K562 (cell line): ENCODE measurements around the gene LPIN1. TPM values are rescaled to one million over a fixed set of nuclear protein-coding genes. Genes with fewer than 3 reads are reported as not detected.

Experiments
- BDP1 ChIP-seq: IDR thresholded peaks from 3 replicates; pipeline ENCODE4 v1.6.1; 2011; ENCODE audit not compliant: insufficient read length, insufficient read depth
- BMI1 ChIP-seq: fragments of 150-350 bp; IDR thresholded peaks from 2 replicates; pipeline ENCODE4 v1.6.1; 2014; ENCODE audit warnings: low read length
- BRD9 ChIP-seq: fragments of 450-650 bp; IDR thresholded peaks from 2 replicates; pipeline ENCODE4 v1.6.1; 2018; ENCODE audit warnings: low read depth; ENCODE audit not compliant: partially characterized antibody
- BRF1 ChIP-seq: IDR thresholded peaks from 3 replicates; pipeline ENCODE4 v1.6.1; 2011; ENCODE audit warnings: borderline replicate concordance, mild to moderate bottlenecking; ENCODE audit not compliant: insufficient read length; ENCODE audit errors: extremely low read depth
- CBFA2T3 ChIP-seq: fragments of 450-650 bp; IDR thresholded peaks from 2 replicates; pipeline ENCODE4 v1.6.1; 2017
- DPF2 ChIP-seq: fragments of 450-650 bp; IDR thresholded peaks from 2 replicates; pipeline ENCODE4 v1.6.1; 2016
- EHMT2 ChIP-seq: fragments of 450-650 bp; IDR thresholded peaks from 2 replicates; pipeline ENCODE4 v1.6.1; 2018; ENCODE audit warnings: antibody characterized with exemption
- ELF4 ChIP-seq: fragments of 450-650 bp; formaldehyde crosslinking; IDR thresholded peaks from 2 replicates; pipeline ENCODE4 v1.4.0; 2022; ENCODE audit warnings: missing genetic modification characterization
- EWSR1 ChIP-seq: fragments of 450-650 bp; IDR thresholded peaks from 2 replicates; pipeline ENCODE4 v1.6.1; 2018; ENCODE audit warnings: borderline replicate concordance, mild to moderate bottlenecking, low read depth, moderate library complexity; ENCODE audit not compliant: partially characterized antibody
- FOSL1 ChIP-seq: fragments of 200-800 bp; sonication (Bioruptor generic); conservative IDR thresholded peaks from 2 replicates; pipeline ENCODE4 v1.6.1; 2016; ENCODE audit warnings: missing genetic modification characterization, missing compliant biosample characterization
- FOXK1 ChIP-seq: sonication (generic); formaldehyde crosslinking; IDR thresholded peaks from 2 replicates; pipeline ENCODE4 v1.8.0; 2022; ENCODE audit warnings: missing genetic modification reagents, mild to moderate bottlenecking, borderline replicate concordance
- LEF1 ChIP-seq: fragments of 450-650 bp; IDR thresholded peaks from 2 replicates; pipeline ENCODE4 v1.6.1; 2016; ENCODE audit warnings: mild to moderate bottlenecking
- MAFG ChIP-seq: fragments of 450-650 bp; conservative IDR thresholded peaks from 2 replicates; pipeline ENCODE4 v1.6.1; 2016; ENCODE audit warnings: missing genetic modification characterization, missing compliant biosample characterization
- MED1 ChIP-seq: sonication (generic); formaldehyde crosslinking; IDR thresholded peaks from 2 replicates; pipeline ENCODE4 v1.8.1; 2023; ENCODE audit warnings: missing genetic modification reagents, borderline replicate concordance
- MTA2 ChIP-seq: fragments of 450-650 bp; IDR thresholded peaks from 2 replicates; pipeline ENCODE4 v1.6.1; 2016; ENCODE audit warnings: low read depth
- NCOA4 ChIP-seq: fragments of 450-650 bp; IDR thresholded peaks from 2 replicates; pipeline ENCODE4 v1.6.1; 2018; ENCODE audit warnings: mild to moderate bottlenecking; ENCODE audit not compliant: partially characterized antibody
- NFIX ChIP-seq: fragments of 250-450 bp; sonication (Bioruptor Pico); IDR thresholded peaks from 2 replicates; pipeline ENCODE4 v1.4.0; 2020; ENCODE audit warnings: low read depth, mild to moderate bottlenecking, moderate library complexity
- OTX1 ChIP-seq: fragments of 450-650 bp; formaldehyde crosslinking; IDR thresholded peaks from 2 replicates; pipeline ENCODE4 v1.4.0; 2022; ENCODE audit warnings: mild to moderate bottlenecking
- POLR2B ChIP-seq: fragments of 450-650 bp; IDR thresholded peaks from 2 replicates; pipeline ENCODE4 v1.6.1; 2018; ENCODE audit warnings: low read depth; ENCODE audit not compliant: partially characterized antibody
- POLR2G ChIP-seq: fragments of 200-400 bp; formaldehyde crosslinking; IDR thresholded peaks from 2 replicates; pipeline ENCODE4 v1.6.1; 2017; ENCODE audit warnings: low read depth, mild to moderate bottlenecking, antibody characterized with exemption, low read length, moderate library complexity
- RNF2 ChIP-seq: sonication (generic); IDR thresholded peaks from 2 replicates; pipeline ENCODE4 v1.6.1; 2016
- SMARCA4 ChIP-seq: fragments of 450-650 bp; IDR thresholded peaks from 2 replicates; pipeline ENCODE4 v1.6.1; 2016
- TEAD1 ChIP-seq, 2 experiments: fragments of 450-650 bp in 1 of 2; sonication (generic) in 1 of 2; formaldehyde crosslinking; IDR thresholded peaks; 2 replicates each; pipeline versions ENCODE4 v1.4.0 to v1.8.0; 2020 to 2022; ENCODE audit warnings: mild to moderate bottlenecking in 2 of 2, missing genetic modification reagents in 1 of 2
- TEAD2 ChIP-seq: fragments of 450-650 bp; IDR thresholded peaks from 2 replicates; pipeline ENCODE4 v1.6.1; 2016; ENCODE audit warnings: missing genetic modification characterization, control low read depth, missing compliant biosample characterization
- XRCC4 ChIP-seq: IDR thresholded peaks from one replicate; pipeline ENCODE4 v1.6.1; 2011; ENCODE audit not compliant: insufficient read depth, insufficient read length; ENCODE audit errors: extremely low read depth
- ZFX ChIP-seq: sonication (generic); formaldehyde crosslinking; IDR thresholded peaks from 2 replicates; pipeline ENCODE4 v1.8.0; 2022; ENCODE audit warnings: mild to moderate bottlenecking, missing genetic modification reagents, moderate library complexity
- ZNF253 ChIP-seq: fragments of 250-450 bp; sonication (Bioruptor Pico); conservative IDR thresholded peaks from 2 replicates; pipeline ENCODE4 v1.6.1; 2021; ENCODE audit warnings: mild to moderate bottlenecking
- ZNF280B ChIP-seq: fragments of 250-450 bp; sonication (Bioruptor Pico); IDR thresholded peaks from 2 replicates; pipeline ENCODE4 v1.5.1; 2021; ENCODE audit warnings: mild to moderate bottlenecking
- polyA plus RNA-seq, 8 experiments: library from polyadenylated mRNA; depleted of rRNA in 4 of 8; stranded (reverse) in 5 of 8; unstranded in 3 of 8; fragments of >200 nt; fragmentation: Nextera tagmentation in 2 of 8; fragmentation: Illumina TruSeq in 1 of 8; extraction: Ambion mirVana in 2 of 8; extraction: Trizol in 1 of 8; gene quantifications; 2 replicates each; pipeline versions ENCODE4 v1.2.1 to v1.2.3, GENCODE V29; 2011 to 2014; ENCODE audit warnings: inconsistent platforms in 1 of 8, missing spikeins in 1 of 8
- total RNA-seq, 7 experiments: library from RNA; depleted of rRNA in 6 of 7; stranded (reverse); fragments of >200 nt in 6 of 7; fragmentation: Illumina TruSeq in 2 of 7; extraction: Trizol in 2 of 7; gene quantifications; 2 replicates each; pipeline versions ENCODE4 v1.2.1 to v1.2.3, GENCODE V29; 2011 to 2021; ENCODE audit warnings: low replicate concordance in 1 of 7
- TF ChIP-seq, protein P1 (sequence below): IDR thresholded peaks from 2 replicates; pipeline ENCODE4 v1.6.1; 2016; ENCODE audit warnings: missing genetic modification characterization, missing compliant biosample characterization

The LPIN1 gene
- total and polyA plus RNA-seq, 9 of the 15 experiments (the other 6 are each of a cell fraction or from before 2014, with no cell fraction given), result 9.2 to 84.0 (median 27.8) TPM

DNA sequence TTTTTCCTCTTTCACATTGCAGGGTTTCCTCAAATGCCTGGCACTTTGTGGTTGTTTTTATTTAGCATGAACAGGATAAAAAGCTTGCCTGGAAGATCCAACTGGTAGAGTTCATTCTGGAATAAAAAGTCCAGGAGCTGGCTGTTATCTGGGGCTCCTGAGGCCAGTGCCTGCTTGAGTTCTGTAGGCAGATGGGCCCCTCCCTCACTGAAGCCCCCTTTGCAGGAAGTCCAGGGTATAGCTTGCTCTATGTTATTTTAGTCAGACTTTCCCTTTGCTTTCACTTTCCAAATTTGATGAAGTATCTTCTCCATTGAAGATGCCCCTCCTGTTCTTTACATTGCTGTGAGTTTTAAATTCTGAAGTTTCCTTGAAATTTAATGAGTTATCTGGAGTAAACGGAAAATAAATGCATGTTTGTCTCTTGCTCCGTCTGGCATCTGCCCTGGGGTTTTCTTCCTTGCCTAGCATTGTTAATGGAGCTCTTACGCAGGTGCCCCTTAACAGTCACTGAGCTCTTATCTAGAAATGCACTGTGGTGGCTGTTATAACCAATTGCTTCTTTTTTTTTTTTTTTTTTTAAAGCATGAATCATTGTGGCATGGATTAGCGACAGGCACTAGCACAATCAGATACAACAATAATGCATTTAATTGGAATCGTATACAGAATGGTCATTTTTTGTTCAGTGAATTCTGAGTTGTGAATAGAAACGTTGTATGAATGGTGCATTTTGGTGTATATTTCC is 27.0 kb upstream of the LPIN1 start (continued):
- TF ChIP-seq MAFG (tag) (no peak), EWSR1 (no peak), TEAD2 (no peak), FOSL1 (tag) (peak; percentile 84), BRF1 (no peak), NFIX (CRISPR knock-in tag) (no peak), MED1 (CRISPR knock-in tag) (no peak), LEF1 (no peak), EHMT2 (no peak), BRD9 (no peak), SMARCA4 (peak; percentile 55; the same call in 1 of the 2 replicates), BDP1 (no peak), BMI1 (no peak), FOXK1 (no peak), TEAD1 (CRISPR knock-in tag; IDR thresholded peaks at IDR 0.05) (no peak), CBFA2T3 (peak; percentile 63), ZNF280B (CRISPR knock-in tag) (no peak), RNF2 (no peak), OTX1 (CRISPR knock-in tag) (no peak), XRCC4 (no peak), DPF2 (peak; percentile 43; the same call in 1 of the 2 replicates), ELF4 (CRISPR knock-in tag) (no peak), ZNF253 (CRISPR knock-in tag) (no peak), MTA2 (0 out of 2 replicates have a peak, but pooled peaks have one; percentile 28), ZFX (CRISPR knock-in tag) (no peak), POLR2G (no peak), NCOA4 (no peak), POLR2B (no peak)
- TF ChIP-seq, protein P1, sequence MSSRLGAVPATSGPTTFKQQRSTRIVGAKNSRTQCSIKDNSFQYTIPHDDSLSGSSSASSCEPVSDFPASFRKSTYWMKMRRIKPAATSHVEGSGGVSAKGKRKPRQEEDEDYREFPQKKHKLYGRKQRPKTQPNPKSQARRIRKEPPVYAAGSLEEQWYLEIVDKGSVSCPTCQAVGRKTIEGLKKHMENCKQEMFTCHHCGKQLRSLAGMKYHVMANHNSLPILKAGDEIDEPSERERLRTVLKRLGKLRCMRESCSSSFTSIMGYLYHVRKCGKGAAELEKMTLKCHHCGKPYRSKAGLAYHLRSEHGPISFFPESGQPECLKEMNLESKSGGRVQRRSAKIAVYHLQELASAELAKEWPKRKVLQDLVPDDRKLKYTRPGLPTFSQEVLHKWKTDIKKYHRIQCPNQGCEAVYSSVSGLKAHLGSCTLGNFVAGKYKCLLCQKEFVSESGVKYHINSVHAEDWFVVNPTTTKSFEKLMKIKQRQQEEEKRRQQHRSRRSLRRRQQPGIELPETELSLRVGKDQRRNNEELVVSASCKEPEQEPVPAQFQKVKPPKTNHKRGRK (tag), result no peak
